T-helper 1 cell treated with Interleukin-12 subunit alpha and Interleukin-12 subunit beta and Interleukin-4 antibody, amounts not matched to agents 30 μg/mL and 1 μg/mL, for 36 hours (primary cell): ENCODE data around the gene CALHM3.

Experiments
- H3K27ac Mint-ChIP-seq: one replicate; pipeline ENCODE4 v1.8.0; 2021; ENCODE audit warnings: mild to moderate bottlenecking, mixed read lengths
- H3K27me3 Mint-ChIP-seq: one replicate; pipeline ENCODE4 v1.8.0; 2021; ENCODE audit warnings: low read depth, mixed read lengths
- H3K36me3 Mint-ChIP-seq: one replicate; pipeline ENCODE4 v1.8.0; 2021; ENCODE audit warnings: low read depth, mixed read lengths
- H3K4me1 Mint-ChIP-seq: one replicate; pipeline ENCODE4 v1.8.0; 2021; ENCODE audit warnings: low read depth, mixed read lengths
- H3K4me3 Mint-ChIP-seq: one replicate; pipeline ENCODE4 v1.8.0; 2021; ENCODE audit warnings: mild to moderate bottlenecking, moderate library complexity, mixed read lengths
- H3K9me3 Mint-ChIP-seq: one replicate; pipeline ENCODE4 v1.8.0; 2021; ENCODE audit warnings: mixed read lengths

CALHM3 gene

GRCh38 chr10:103473261-103473671, 5.8 kb downstream of the CALHM3 start:
- Mint-ChIP-seq H3K4me3 (no peak overlapping the region), H3K9me3 (peaks cover 5% of the 10 kb centered on the region), H3K27me3 (peaks cover 4% of the 10 kb centered on the region), H3K4me1 (peaks cover 47% of the 10 kb centered on the region), H3K36me3 (peaks cover 12% of the 10 kb centered on the region), H3K27ac (no peak overlapping the region)

GRCh38 chr10:103472005-103472404, 7.0 kb downstream of the CALHM3 start:
- peaks cover 52% of the 10 kb centered on the region for H3K4me1 Mint-ChIP-seq
- H3K36me3 Mint-ChIP-seq, result peaks cover 18% of the 10 kb centered on the region
- peaks cover 5% of the 10 kb centered on the region for H3K9me3 Mint-ChIP-seq
- peak overlapping the region; percentile 40 for H3K4me3 Mint-ChIP-seq
- peak overlapping the region; percentile 95 for H3K27ac Mint-ChIP-seq
- peaks cover 4% of the 10 kb centered on the region for H3K27me3 Mint-ChIP-seq

GRCh38 chr10:103470761-103471653, 8.0 kb downstream of the CALHM3 start:
- peaks cover 54% of the 10 kb centered on the region for H3K4me1 Mint-ChIP-seq
- H3K4me3 Mint-ChIP-seq, result peak overlapping the region; percentile 65
- peaks cover 4% of the 10 kb centered on the region for H3K27me3 Mint-ChIP-seq

GRCh38 chr10:103469201-103469600, 9.8 kb downstream of the CALHM3 start:
- Mint-ChIP-seq H3K9me3 (peaks cover 5% of the 10 kb centered on the region), H3K27ac (peak overlapping the region; percentile 79), H3K4me1 (peaks cover 63% of the 10 kb centered on the region), H3K27me3 (peaks cover 10% of the 10 kb centered on the region), H3K4me3 (no peak overlapping the region), H3K36me3 (peaks cover 18% of the 10 kb centered on the region)

More at GRCh38 chr10:103470761-103471653, 8.0 kb downstream of the CALHM3 start:
- Mint-ChIP-seq H3K9me3 (peaks cover 5% of the 10 kb centered on the region), H3K27ac (peak overlapping the region; percentile 95), H3K36me3 (peaks cover 18% of the 10 kb centered on the region)

GRCh38 chr10:103467406-103467805, 11.6 kb downstream of the CALHM3 start:
- H3K27me3 Mint-ChIP-seq, result peaks cover 17% of the 10 kb centered on the region
- peaks cover 16% of the 10 kb centered on the region for H3K36me3 Mint-ChIP-seq
- peaks cover 5% of the 10 kb centered on the region for H3K9me3 Mint-ChIP-seq
- peaks cover 59% of the 10 kb centered on the region for H3K4me1 Mint-ChIP-seq
- H3K27ac Mint-ChIP-seq, result peak overlapping the region; percentile 66
- no peak overlapping the region for H3K4me3 Mint-ChIP-seq

GRCh38 chr10:103466734-103467133, 12.3 kb downstream of the CALHM3 start:
- Mint-ChIP-seq H3K4me3 (no peak overlapping the region), H3K9me3 (peaks cover 5% of the 10 kb centered on the region), H3K36me3 (peaks cover 16% of the 10 kb centered on the region), H3K27ac (peak overlapping the region; percentile 52), H3K27me3 (peaks cover 17% of the 10 kb centered on the region), H3K4me1 (peaks cover 53% of the 10 kb centered on the region)

GRCh38 chr10:103465411-103466179, 13.4 kb downstream of the CALHM3 start:
- Mint-ChIP-seq H3K9me3 (peaks cover 5% of the 10 kb centered on the region), H3K27me3 (peaks cover 17% of the 10 kb centered on the region), H3K4me3 (no peak overlapping the region), H3K4me1 (peaks cover 42% of the 10 kb centered on the region), H3K36me3 (peaks cover 13% of the 10 kb centered on the region), H3K27ac (no peak overlapping the region)

GRCh38 chr10:103463499-103463898, 15.5 kb downstream of the CALHM3 start:
- no peak overlapping the region for H3K27ac Mint-ChIP-seq
- H3K36me3 Mint-ChIP-seq, result peaks cover 6% of the 10 kb centered on the region
- no peaks in the 10 kb centered on the region for H3K9me3 Mint-ChIP-seq
- H3K27me3 Mint-ChIP-seq, result peaks cover 14% of the 10 kb centered on the region
- no peak overlapping the region for H3K4me3 Mint-ChIP-seq
- H3K4me1 Mint-ChIP-seq, result peaks cover 35% of the 10 kb centered on the region

- Mint-ChIP-seq H3K27ac (no peak overlapping the region), H3K4me3 (no peak overlapping the region), H3K36me3 (no peaks in the 10 kb centered on the region), H3K4me1 (peaks cover 11% of the 10 kb centered on the region), H3K9me3 (no peaks in the 10 kb centered on the region), H3K27me3 (peaks cover 11% of the 10 kb centered on the region)
These were observed 19.4 kb downstream of the CALHM3 start for GRCh38 chr10:103459615-103460014.

- peaks cover 11% of the 10 kb centered on the region for H3K4me1 Mint-ChIP-seq
- H3K9me3 Mint-ChIP-seq, result no peaks in the 10 kb centered on the region
- H3K27ac Mint-ChIP-seq, result peak within 1 kb of the TSS; percentile 10
- peaks cover 2% of the 10 kb centered on the region for H3K27me3 Mint-ChIP-seq
- H3K4me3 Mint-ChIP-seq, result no peak within 1 kb of the TSS
- no peaks in the 10 kb centered on the region for H3K36me3 Mint-ChIP-seq
These were observed 20.3 kb downstream of the CALHM3 start, which contains the start of gene CALHM1 for GRCh38 chr10:103458720-103459119. Gene CALHM1, minus strand, starts transcription at chr10:103458900. Its CDS starts 149 bp downstream, at chr10:103458751.

GRCh38 chr10:103457896-103458583, 21.0 kb downstream of the CALHM3 start:
- Mint-ChIP-seq H3K27ac (no peak overlapping the region), H3K27me3 (no peaks in the 10 kb centered on the region), H3K36me3 (no peaks in the 10 kb centered on the region), H3K4me3 (no peak overlapping the region), H3K4me1 (peaks cover 14% of the 10 kb centered on the region), H3K9me3 (no peaks in the 10 kb centered on the region)

- no peaks in the 10 kb centered on the region for H3K27me3 Mint-ChIP-seq
- peak overlapping the region; percentile 66 for H3K27ac Mint-ChIP-seq
- H3K4me1 Mint-ChIP-seq, result peaks cover 19% of the 10 kb centered on the region
- H3K9me3 Mint-ChIP-seq, result no peaks in the 10 kb centered on the region
- H3K36me3 Mint-ChIP-seq, result no peaks in the 10 kb centered on the region
- H3K4me3 Mint-ChIP-seq, result no peak overlapping the region
These were observed 21.8 kb downstream of the CALHM3 start for GRCh38 chr10:103457176-103457712.

- no peak overlapping the region for H3K4me3 Mint-ChIP-seq
- no peaks in the 10 kb centered on the region for H3K9me3 Mint-ChIP-seq
- peaks cover 2% of the 10 kb centered on the region for H3K36me3 Mint-ChIP-seq
- peaks cover 24% of the 10 kb centered on the region for H3K4me1 Mint-ChIP-seq
- H3K27ac Mint-ChIP-seq, result no peak overlapping the region
- no peaks in the 10 kb centered on the region for H3K27me3 Mint-ChIP-seq
These were observed 22.9 kb downstream of the CALHM3 start for GRCh38 chr10:103456074-103456660.

GRCh38 chr10:103455235-103455634, 23.8 kb downstream of the CALHM3 start:
- Mint-ChIP-seq H3K27ac (no peak overlapping the region), H3K36me3 (peaks cover 7% of the 10 kb centered on the region), H3K4me1 (peaks cover 33% of the 10 kb centered on the region), H3K4me3 (no peak overlapping the region), H3K27me3 (no peaks in the 10 kb centered on the region), H3K9me3 (no peaks in the 10 kb centered on the region)
